Uterus (tissue), 4 donors: Measurements from ENCODE around the gene SORT1. TPM values are rescaled to one million over a fixed set of nuclear protein-coding genes. Genes with fewer than 3 reads are reported as not detected.
"Not testable (repeated sequence)": the region's sequence is repeated elsewhere in the genome, so short reads cannot be mapped to it uniquely, and the experiment has no call there.

Source experiments
- DNase-seq, 2 donors: peaks; one replicate each; pipeline ENCODE4 v3.0.0-alpha.2; 2019 to 2020
- H3K27ac ChIP-seq, 2 donors: fragments of 200-600 bp; sonication (generic); 1 replicate in 1 of 2; 2 replicates in 1 of 2; pipeline ENCODE4 v1.5.1; 2016 to 2018
- H3K27me3 ChIP-seq, 2 donors: fragments of 200-600 bp; sonication (generic); one replicate each; pipeline ENCODE4 v1.5.1; 2018 to 2019; ENCODE audit warnings: control low read depth in 1 of 2
- H3K36me3 ChIP-seq, 2 donors: fragments of 200-600 bp; sonication (generic); one replicate each; pipeline ENCODE4 v1.5.1; 2019; ENCODE audit warnings: control low read depth in 1 of 2
- H3K4me1 ChIP-seq, 2 donors: fragments of 200-600 bp; sonication (generic); one replicate each; pipeline ENCODE4 v1.5.1; 2018 to 2019; ENCODE audit warnings: control low read depth in 1 of 2
- H3K4me3 ChIP-seq, 2 donors: fragments of 200-600 bp; sonication (generic); 1 replicate in 1 of 2; 2 replicates in 1 of 2; pipeline ENCODE4 v1.5.1; 2018 to 2019; ENCODE audit warnings: mild to moderate bottlenecking in 1 of 2
- H3K9me3 ChIP-seq, 2 donors: fragments of 200-600 bp; sonication (generic); one replicate each; pipeline ENCODE4 v1.5.1; 2019; ENCODE audit warnings: control low read depth in 1 of 2
- POLR2A ChIP-seq, 2 donors: fragments of 450-650 bp; IDR thresholded peaks; one replicate each; pipeline ENCODE4 v1.6.1; 2016; ENCODE audit warnings: antibody characterized with exemption in 2 of 2, mild to moderate bottlenecking in 1 of 2, moderate library complexity in 1 of 2
- intact Hi-C: fragments of 100-400 bp; cut with DNase I; formaldehyde crosslinking; loops from one replicate; pipeline ENCODE4 v1.15.1; 2023; ENCODE audit warnings: low total_unique reads
- total RNA-seq, 4 donors: library from RNA; depleted of rRNA in 3 of 4; stranded (reverse); fragments of >200 nt in 3 of 4; gene quantifications; one replicate each; pipeline versions ENCODE4 v1.1.0 to v1.2.4, GENCODE V29; 2014 to 2023
- TF ChIP-seq, protein P1 (sequence below), 4 experiments: fragments of 200-600 bp in 2 of 4; fragments of 450-650 bp in 2 of 4; sonication (generic) in 2 of 4; IDR thresholded peaks; one replicate each; pipeline ENCODE4 v1.5.1; 2016 to 2019; ENCODE audit warnings: antibody characterized with exemption in 4 of 4, mild to moderate bottlenecking in 2 of 4, moderate library complexity in 1 of 4
- donor health status: DM: yes; HTN: yes; CAD: no.

SORT1 gene
- total RNA-seq, 4 donors from 2014 or later: 20.2 to 43.4 (median 27.9) TPM

GRCh38 chr1:109398343-109399225 is 866 bp upstream of the SORT1 start:
- intact Hi-C loops: no loop called here
- H3K27ac ChIP-seq: peak overlapping the region; percentile 42 to 95

DNA sequence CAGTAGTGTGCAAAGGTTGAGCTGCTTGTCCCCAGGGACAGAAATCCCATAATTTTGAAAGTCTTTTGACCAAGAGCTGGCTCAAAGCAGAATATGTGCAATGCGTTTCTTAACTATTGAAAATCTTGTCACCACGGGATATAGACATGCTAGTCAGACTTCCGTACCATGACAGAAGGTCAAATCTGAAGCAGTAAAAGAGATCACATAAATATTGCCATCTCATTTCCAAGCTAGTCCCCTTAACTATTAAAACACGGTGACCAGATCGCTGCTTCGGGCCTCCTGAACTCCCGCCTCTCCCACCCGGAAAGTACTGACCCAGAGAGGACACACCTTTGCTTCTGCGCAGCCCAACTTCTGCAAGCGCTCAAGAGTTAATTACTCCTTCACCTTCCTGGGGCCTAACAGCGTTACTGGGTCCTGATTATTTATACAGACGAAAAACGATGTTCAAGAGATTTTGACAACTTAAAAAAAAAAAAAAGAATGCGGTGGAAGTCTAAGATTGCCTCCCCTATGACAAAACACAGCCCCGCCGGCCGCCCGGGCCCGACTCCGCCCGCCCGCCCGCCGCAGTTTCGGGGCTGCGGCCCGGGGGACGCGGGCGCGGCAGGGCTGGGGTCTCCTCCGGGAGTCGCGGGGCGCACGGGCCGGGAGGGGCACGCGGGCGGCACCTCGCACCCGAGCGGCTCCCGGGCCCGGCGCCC is 692 bp downstream of the SORT1 start:
- intact Hi-C loops: loop anchor here (2.0 kb wide), 1 partner anchor 114 kb away; the partner anchor contains the start of gene PSRC1

More at GRCh38 chr1:109398343-109399225, 866 bp upstream of the SORT1 start:
- no peak for TF ChIP-seq POLR2A (IDR thresholded peaks at IDR 0.05)
- TF ChIP-seq, protein P1, sequence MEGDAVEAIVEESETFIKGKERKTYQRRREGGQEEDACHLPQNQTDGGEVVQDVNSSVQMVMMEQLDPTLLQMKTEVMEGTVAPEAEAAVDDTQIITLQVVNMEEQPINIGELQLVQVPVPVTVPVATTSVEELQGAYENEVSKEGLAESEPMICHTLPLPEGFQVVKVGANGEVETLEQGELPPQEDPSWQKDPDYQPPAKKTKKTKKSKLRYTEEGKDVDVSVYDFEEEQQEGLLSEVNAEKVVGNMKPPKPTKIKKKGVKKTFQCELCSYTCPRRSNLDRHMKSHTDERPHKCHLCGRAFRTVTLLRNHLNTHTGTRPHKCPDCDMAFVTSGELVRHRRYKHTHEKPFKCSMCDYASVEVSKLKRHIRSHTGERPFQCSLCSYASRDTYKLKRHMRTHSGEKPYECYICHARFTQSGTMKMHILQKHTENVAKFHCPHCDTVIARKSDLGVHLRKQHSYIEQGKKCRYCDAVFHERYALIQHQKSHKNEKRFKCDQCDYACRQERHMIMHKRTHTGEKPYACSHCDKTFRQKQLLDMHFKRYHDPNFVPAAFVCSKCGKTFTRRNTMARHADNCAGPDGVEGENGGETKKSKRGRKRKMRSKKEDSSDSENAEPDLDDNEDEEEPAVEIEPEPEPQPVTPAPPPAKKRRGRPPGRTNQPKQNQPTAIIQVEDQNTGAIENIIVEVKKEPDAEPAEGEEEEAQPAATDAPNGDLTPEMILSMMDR (IDR thresholded peaks at IDR 0.05): no peak
- no peaks in the 10 kb centered on the region for H3K27me3 ChIP-seq
- peak overlapping the region; percentile 34 to 36 for H3K4me3 ChIP-seq
- H3K4me1 ChIP-seq: peaks cover 0 to 5% of the 10 kb centered on the region in 2 donors
- H3K9me3 ChIP-seq: no peaks in the 10 kb centered on the region
- DNase-seq: no peak
- H3K36me3 ChIP-seq: no peaks in the 10 kb centered on the region

DNA sequence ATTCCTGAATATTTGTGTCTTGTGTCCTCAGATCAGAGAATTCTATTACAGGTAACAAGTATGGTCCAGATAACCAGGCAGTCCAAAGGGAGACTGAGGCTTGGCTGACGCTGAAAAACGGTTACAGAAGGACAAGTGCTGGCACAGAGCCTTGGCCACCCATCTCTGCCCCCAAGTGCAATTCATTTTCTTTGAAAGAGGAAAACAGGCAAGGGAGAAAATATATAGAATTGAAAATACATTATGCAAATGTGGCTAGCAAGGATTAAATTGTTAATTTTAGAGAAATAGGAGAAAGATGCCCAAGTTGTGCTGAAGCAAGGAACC is 1.2 kb downstream of the SORT1 start:
- intact Hi-C loops: loop anchor here (2.0 kb wide), 1 partner anchor 114 kb away; the partner anchor contains the start of gene PSRC1
- DNase-seq: no peak
- Histone ChIP-seq H3K4me3 (peak overlapping the region; percentile 34 to 36), H3K4me1 (peaks cover 5 to 7% of the 10 kb centered on the region in 2 donors), H3K9me3 (no peaks in the 10 kb centered on the region), H3K36me3 (no peaks in the 10 kb centered on the region), H3K27ac (peak overlapping the region; percentile 81 to 95), H3K27me3 (no peaks in the 10 kb centered on the region)
- TF ChIP-seq, protein P1 (IDR thresholded peaks at IDR 0.05): no peak

More for the DNA sequence above, 692 bp downstream of the SORT1 start:
- Histone ChIP-seq H3K27me3 (no peaks in the 10 kb centered on the region), H3K27ac (peak overlapping the region; percentile 81 to 95), H3K36me3 (no peaks in the 10 kb centered on the region), H3K4me1 (peaks cover 2 to 5% of the 10 kb centered on the region in 2 donors), H3K4me3 (peak overlapping the region; percentile 34 to 36), H3K9me3 (no peaks in the 10 kb centered on the region)
- DNase-seq: peak in 1 of 2 donors; percentile 24
- no peak for TF ChIP-seq POLR2A (IDR thresholded peaks at IDR 0.05)
- TF ChIP-seq, protein P1 (IDR thresholded peaks at IDR 0.05): no peak

GRCh38 chr1:109395602-109396512 is 1.9 kb downstream of the SORT1 start:
- DNase-seq: no peak
- H3K4me1 ChIP-seq: peaks cover 5 to 8% of the 10 kb centered on the region in 2 donors
- intact Hi-C loops: loop anchor here (2.0 kb wide), 1 partner anchor 113 kb away; the partner anchor contains the start of gene PSRC1

DNA sequence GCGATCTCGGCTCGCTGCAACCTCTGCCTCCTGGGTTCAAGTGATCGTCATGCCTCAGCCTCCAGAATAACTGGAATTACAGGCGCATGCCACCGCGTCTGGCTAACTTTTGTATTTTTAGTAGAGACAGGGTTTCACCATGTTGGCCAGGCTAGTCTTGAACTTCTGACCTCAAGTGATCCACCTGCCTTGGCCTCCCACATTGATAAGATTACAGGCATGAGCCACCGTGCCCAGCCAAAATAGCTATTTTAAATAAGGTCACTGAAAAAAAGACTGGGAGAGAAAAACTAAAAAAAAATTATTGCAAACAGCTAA is 2.5 kb downstream of the SORT1 start:
- DNase-seq, H3K4me3 ChIP-seq, H3K9me3 ChIP-seq, intact Hi-C loops, H3K27me3 ChIP-seq, H3K36me3 ChIP-seq: not testable (repeated sequence)
- Histone ChIP-seq H3K4me1 (peaks cover 5 to 14% of the 10 kb centered on the region in 2 donors), H3K27ac (peak overlapping the region; percentile 81 to 95)

More at GRCh38 chr1:109395602-109396512, 1.9 kb downstream of the SORT1 start:
- TF ChIP-seq, protein P1 (IDR thresholded peaks at IDR 0.05): no peak
- TF ChIP-seq POLR2A (IDR thresholded peaks at IDR 0.05): no peak
- Histone ChIP-seq H3K9me3 (no peaks in the 10 kb centered on the region), H3K27ac (peak overlapping the region; percentile 81 to 95), H3K36me3 (no peaks in the 10 kb centered on the region), H3K4me3 (no peak overlapping the region), H3K27me3 (no peaks in the 10 kb centered on the region)
